K562 (cell line): ENCODE results near the gene CKAP2. TPM values are rescaled to one million over a fixed set of nuclear protein-coding genes. Genes with fewer than 3 reads are reported as not detected.

Experiments used
- ATAC-seq: fragments of 200-7000 bp; cut with Tn5 transposase; 3 replicates; pipeline ENCODE4 v1.9.1; 2020; ENCODE audit warnings: moderate library complexity
- BruUV-seq: library from RNA; stranded (reverse); fragments of 400-500 nt; replicated peaks from 2 replicates; lab custom pipeline; 2021; lab: Mats Ljungman, UMichigan
- CTCF ChIA-PET: fragments of 300-600 bp; formaldehyde crosslinking; extraction: SDS; loops from one replicate; lab custom pipeline; 2021; ENCODE audit warnings: low intra/inter-chr PET ratio; lab: Yijun Ruan, JAX
- POLR2A ChIA-PET: fragments of 300-600, 350-650 bp; sonication (Branson Sonifier 250); formaldehyde crosslinking; extraction: SDS; loops from one replicate; lab custom pipeline; 2021; ENCODE audit warnings: antibody characterized with exemption, inconsistent platforms; lab: Yijun Ruan, JAX
- DNase-seq, 4 experiments: peaks; one replicate each; pipeline versions ENCODE4 v3.0.0 to v3.0.0-alpha.2; 2011 to 2018; ENCODE audit warnings: low spot score in 3 of 4, mixed read lengths in 3 of 4; ENCODE audit errors: extremely low read depth in 1 of 4
- FAIRE-seq: peaks from 2 replicates; lab custom pipeline; 2011; peaks lifted over from hg19 to GRCh38; lab: Jason Lieb, UNC
- H2AFZ ChIP-seq: 2 replicates; pipeline ENCODE4 v1.6.0; 2011; ENCODE audit warnings: low read depth, low read length, control low read depth, inconsistent platforms
- H3K27ac ChIP-seq: fragments of 200-600 bp; 3 replicates; pipeline ENCODE4 v1.8.0; 2011; ENCODE audit warnings: low read depth, mild to moderate bottlenecking, control low read depth, inconsistent platforms, low read length, moderate library complexity, mixed read lengths; ENCODE audit errors: extremely low read depth
- H3K27me3 ChIP-seq, 2 experiments: fragments of 300-600 bp in 1 of 2; 2 replicates in 1 of 2; 3 replicates in 1 of 2; pipeline versions ENCODE4 v1.6.0 to v1.8.0; 2011; ENCODE audit warnings: inconsistent platforms in 2 of 2, low read length in 2 of 2, mild to moderate bottlenecking in 1 of 2, mixed read lengths in 1 of 2, moderate library complexity in 1 of 2; ENCODE audit not compliant: control insufficient read depth in 2 of 2, insufficient read depth in 2 of 2
- H3K36me3 ChIP-seq: fragments of 300-600 bp; 3 replicates; pipeline ENCODE4 v1.8.0; 2011; ENCODE audit warnings: mild to moderate bottlenecking, low read length, inconsistent platforms; ENCODE audit not compliant: control insufficient read depth, insufficient read depth
- H3K4me1 ChIP-seq, 2 experiments: fragments of 200-600 bp in 1 of 2; replicated peaks in 1 of 2; 2 replicates in 1 of 2; 3 replicates in 1 of 2; pipeline versions ENCODE4 v1.5.1 to v1.8.0; 2011; ENCODE audit warnings: inconsistent platforms in 2 of 2, low read length in 2 of 2, mild to moderate bottlenecking in 1 of 2, mixed read lengths in 1 of 2, moderate library complexity in 1 of 2; ENCODE audit not compliant: control insufficient read depth in 2 of 2, insufficient read depth in 2 of 2
- H3K4me2 ChIP-seq: 2 replicates; pipeline ENCODE4 v1.6.1; 2011; ENCODE audit warnings: low read length, control low read depth, inconsistent platforms, mixed read lengths; ENCODE audit not compliant: insufficient read depth
- H3K4me3 ChIP-seq: fragments of 200-600 bp; sonication (generic), shearing (Covaris generic); 2 replicates; pipeline ENCODE4 v1.5.1; 2016; ENCODE audit warnings: control low read depth, inconsistent platforms
- H3K79me2 ChIP-seq: fragments of 200-600 bp; 3 replicates; pipeline ENCODE4 v1.8.0; 2011; ENCODE audit warnings: low read length, inconsistent platforms; ENCODE audit not compliant: control insufficient read depth, insufficient read depth
- H3K9ac ChIP-seq, 2 experiments: 2 replicates each; pipeline versions ENCODE4 v1.6.0 to v1.6.1; 2011; ENCODE audit warnings: low read depth in 2 of 2, low read length in 2 of 2, control low read depth in 1 of 2, inconsistent platforms in 1 of 2, mild to moderate bottlenecking in 1 of 2, mixed read lengths in 1 of 2; ENCODE audit not compliant: insufficient read depth in 1 of 2
- H3K9me1 ChIP-seq: one replicate; pipeline ENCODE4 v1.6.0; 2011; ENCODE audit warnings: inconsistent platforms, mild to moderate bottlenecking, low read length, moderate library complexity; ENCODE audit not compliant: control insufficient read depth, insufficient read depth
- H3K9me3 ChIP-seq: replicated peaks from 2 replicates; pipeline ENCODE4 v1.5.1; 2011; ENCODE audit warnings: low read depth, low read length, inconsistent platforms; ENCODE audit not compliant: control insufficient read depth, insufficient read depth
- H4K20me1 ChIP-seq: replicated peaks from 2 replicates; pipeline ENCODE4 v1.6.1; 2011; ENCODE audit warnings: low read length, inconsistent platforms, mixed read lengths; ENCODE audit not compliant: control insufficient read depth, insufficient read depth
- FOXM1 ChIP-seq, 2 experiments: fragments of 450-650 bp in 1 of 2; sonication (generic) in 1 of 2; formaldehyde crosslinking in 1 of 2; IDR thresholded peaks; 2 replicates each; pipeline versions ENCODE4 v1.6.1 to v1.9.0; 2017 to 2022; ENCODE audit warnings: low read depth in 2 of 2, mild to moderate bottlenecking in 2 of 2, missing genetic modification reagents in 1 of 2, moderate library complexity in 1 of 2
- HMGN3 ChIP-seq: IDR thresholded peaks from 2 replicates; pipeline ENCODE4 v1.6.1; 2011; ENCODE audit warnings: borderline replicate concordance, low read depth, mild to moderate bottlenecking, mixed read lengths, low read length; ENCODE audit not compliant: insufficient read length; ENCODE audit errors: extremely low read depth
- HNRNPL ChIP-seq: fragments of 200-400 bp; formaldehyde crosslinking; IDR thresholded peaks from 2 replicates; pipeline ENCODE4 v1.6.1; 2017; ENCODE audit warnings: low read depth, mild to moderate bottlenecking, low read length
- MXI1 ChIP-seq: IDR thresholded peaks from 2 replicates; pipeline ENCODE4 v1.6.1; 2011; ENCODE audit warnings: low read depth, mild to moderate bottlenecking, improper control_type of control experiment, low read length
- PHB ChIP-seq: fragments of 250-450 bp; sonication (Bioruptor Pico); IDR thresholded peaks from 2 replicates; pipeline ENCODE4 v1.5.0; 2021
- PML ChIP-seq: IDR thresholded peaks from 2 replicates; pipeline ENCODE4 v1.6.1; 2012; ENCODE audit warnings: low read length, inconsistent platforms
- POLR3G ChIP-seq: IDR thresholded peaks from 2 replicates; pipeline ENCODE4 v1.6.1; 2011; ENCODE audit not compliant: insufficient read length, insufficient replicate concordance; ENCODE audit errors: extremely low read depth
- ZNF253 ChIP-seq: fragments of 250-450 bp; sonication (Bioruptor Pico); conservative IDR thresholded peaks from 2 replicates; pipeline ENCODE4 v1.6.1; 2021; ENCODE audit warnings: mild to moderate bottlenecking
- ZNF696 ChIP-seq: fragments of 250-450 bp; sonication (Bioruptor Pico); conservative IDR thresholded peaks from 2 replicates; pipeline ENCODE4 v1.4.0; 2020; ENCODE audit warnings: mild to moderate bottlenecking, moderate library complexity
- WGBS: fragments of 100-300 bp; shearing (Covaris generic); methylation state at CpG from one replicate; pipeline ENCODE4 v1.1.6; 2016; ENCODE audit warnings: low coverage, mixed read lengths; ENCODE audit not compliant: insufficient coverage; ENCODE audit errors: missing lambda C conversion rate; 5-methylcytosine and 5-hydroxymethylcytosine counted together
- in situ Hi-C: fragments of 300-500 bp; cut with MboI; formaldehyde crosslinking; loops from 4 replicates; pipeline ENCODE4 v1.15.0; 2018; ENCODE audit warnings: inconsistent platforms, mixed read lengths
- intact Hi-C: fragments of 100-400 bp; cut with micrococcal nuclease; formaldehyde crosslinking; loops from 2 replicates; pipeline ENCODE4 v1.14.2; 2022
- polyA plus RNA-seq, 8 experiments: library from polyadenylated mRNA; depleted of rRNA in 4 of 8; stranded (reverse) in 5 of 8; unstranded in 3 of 8; fragments of >200 nt; fragmentation: Nextera tagmentation in 2 of 8; fragmentation: Illumina TruSeq in 1 of 8; extraction: Ambion mirVana in 2 of 8; extraction: Trizol in 1 of 8; gene quantifications; 2 replicates each; pipeline versions ENCODE4 v1.2.1 to v1.2.3, GENCODE V29; 2011 to 2014; ENCODE audit warnings: inconsistent platforms in 1 of 8, missing spikeins in 1 of 8
- total RNA-seq, 7 experiments: library from RNA; depleted of rRNA in 6 of 7; stranded (reverse); fragments of >200 nt in 6 of 7; fragmentation: Illumina TruSeq in 2 of 7; extraction: Trizol in 2 of 7; gene quantifications; 2 replicates each; pipeline versions ENCODE4 v1.2.1 to v1.2.3, GENCODE V29; 2011 to 2021; ENCODE audit warnings: low replicate concordance in 1 of 7
- TF ChIP-seq, protein P1 (sequence below): fragments of 250-450 bp; sonication (Bioruptor Pico); IDR thresholded peaks from 2 replicates; pipeline ENCODE4 v1.4.0; 2020; ENCODE audit warnings: mild to moderate bottlenecking, moderate library complexity
- TF ChIP-seq, protein P2 (sequence below): sonication (generic); formaldehyde crosslinking; IDR thresholded peaks from 2 replicates; pipeline ENCODE4 v1.8.0; 2022; ENCODE audit warnings: mild to moderate bottlenecking, low read depth, missing genetic modification reagents

The CKAP2 gene
- total and polyA plus RNA-seq, 9 of the 15 experiments (the other 6 are each of a cell fraction or from before 2014, with no cell fraction given), result 21.9 to 63.5 (median 34.8) TPM

GRCh38 chr13:52463526-52463925 lies 8.2 kb downstream of the CKAP2 start:
- ChIA-PET CTCF (no interaction called here), POLR2A (no interaction called here)
- FAIRE-seq (no peak), DNase-seq (no peak), ATAC-seq (no peak)
- Histone ChIP-seq H3K4me1 (no peaks in the 10 kb centered on the region; a peak in 2 of 5 replicates), H3K9ac (no peak overlapping the region), H3K27me3 (no peaks in the 10 kb centered on the region), H2AFZ (no peak overlapping the region), H3K27ac (no peak overlapping the region), H3K4me3 (no peak overlapping the region), H4K20me1 (no peaks in the 10 kb centered on the region), H3K4me2 (no peak overlapping the region), H3K9me3 (no peaks in the 10 kb centered on the region), H3K9me1 (no peaks in the 10 kb centered on the region), H3K79me2 (peaks cover 42% of the 10 kb centered on the region; the same call in 2 of the 3 replicates), H3K36me3 (peaks cover 85% of the 10 kb centered on the region)
- BruUV-seq, result no TSS peak
- WGBS, result 67% methylated on average over 4 of the region's 4 CpGs
- TF ChIP-seq POLR3G (no peak), HNRNPL (no peak), FOXM1 (IDR thresholded peaks at IDR 0.05; ENCODE audit: low read depth) (no peak), FOXM1 (CRISPR knock-in tag; IDR thresholded peaks at IDR 0.05; ENCODE audit: low read depth) (no peak), HMGN3 (no peak), ZNF696 (CRISPR knock-in tag) (no peak), MXI1 (no peak), PML (no peak), ZNF253 (CRISPR knock-in tag) (no peak), PHB (CRISPR knock-in tag) (no peak)
- TF ChIP-seq, protein P1, sequence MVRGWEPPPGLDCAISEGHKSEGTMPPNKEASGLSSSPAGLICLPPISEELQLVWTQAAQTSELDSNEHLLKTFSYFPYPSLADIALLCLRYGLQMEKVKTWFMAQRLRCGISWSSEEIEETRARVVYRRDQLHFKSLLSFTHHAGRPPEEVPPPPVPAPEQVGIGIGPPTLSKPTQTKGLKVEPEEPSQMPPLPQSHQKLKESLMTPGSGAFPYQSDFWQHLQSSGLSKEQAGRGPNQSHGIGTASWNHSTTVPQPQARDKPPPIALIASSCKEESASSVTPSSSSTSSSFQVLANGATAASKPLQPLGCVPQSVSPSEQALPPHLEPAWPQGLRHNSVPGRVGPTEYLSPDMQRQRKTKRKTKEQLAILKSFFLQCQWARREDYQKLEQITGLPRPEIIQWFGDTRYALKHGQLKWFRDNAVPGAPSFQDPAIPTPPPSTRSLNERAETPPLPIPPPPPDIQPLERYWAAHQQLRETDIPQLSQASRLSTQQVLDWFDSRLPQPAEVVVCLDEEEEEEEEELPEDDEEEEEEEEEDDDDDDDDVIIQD (CRISPR knock-in tag), result no peak
- TF ChIP-seq, protein P2, sequence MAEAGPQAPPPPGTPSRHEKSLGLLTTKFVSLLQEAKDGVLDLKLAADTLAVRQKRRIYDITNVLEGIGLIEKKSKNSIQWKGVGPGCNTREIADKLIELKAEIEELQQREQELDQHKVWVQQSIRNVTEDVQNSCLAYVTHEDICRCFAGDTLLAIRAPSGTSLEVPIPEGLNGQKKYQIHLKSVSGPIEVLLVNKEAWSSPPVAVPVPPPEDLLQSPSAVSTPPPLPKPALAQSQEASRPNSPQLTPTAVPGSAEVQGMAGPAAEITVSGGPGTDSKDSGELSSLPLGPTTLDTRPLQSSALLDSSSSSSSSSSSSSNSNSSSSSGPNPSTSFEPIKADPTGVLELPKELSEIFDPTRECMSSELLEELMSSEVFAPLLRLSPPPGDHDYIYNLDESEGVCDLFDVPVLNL, result no peak
- intact Hi-C loops (no loop called here), in situ Hi-C loops (no loop called here)
